Keratinocyte (primary cell): ENCODE results near the gene ECEL1. TPM values are rescaled to one million over a fixed set of nuclear protein-coding genes. Genes with fewer than 3 reads are reported as not detected.

Experiments
- DNase-seq: peaks from one replicate; pipeline ENCODE4 v3.0.0-alpha.2; 2011; ENCODE audit warnings: low read depth, missing footprints, low spot score
- FAIRE-seq: peaks from 2 replicates; lab custom pipeline; 2011; peaks lifted over from hg19 to GRCh38; lab: Jason Lieb, UNC
- H2AFZ ChIP-seq: 2 replicates; pipeline ENCODE4 v1.6.0; 2012; ENCODE audit warnings: low read length, control low read depth, inconsistent platforms; ENCODE audit not compliant: control insufficient read depth
- H3K27ac ChIP-seq: 2 replicates; pipeline ENCODE4 v1.5.1; 2011; ENCODE audit warnings: low read length; ENCODE audit not compliant: control insufficient read depth, insufficient read depth
- H3K27me3 ChIP-seq: 3 replicates; pipeline ENCODE4 v1.6.0; 2011; ENCODE audit warnings: low read length; ENCODE audit not compliant: control insufficient read depth, insufficient read depth; ENCODE audit errors: extremely low read depth
- H3K36me3 ChIP-seq, 2 experiments: 2 replicates in 1 of 2; 3 replicates in 1 of 2; pipeline ENCODE4 v1.5.1; 2011; ENCODE audit warnings: low read length in 2 of 2, mild to moderate bottlenecking in 1 of 2; ENCODE audit not compliant: control insufficient read depth in 2 of 2, insufficient read depth in 2 of 2; ENCODE audit errors: extremely low read depth in 1 of 2
- H3K4me1 ChIP-seq: 3 replicates; pipeline ENCODE4 v1.5.1; 2011; ENCODE audit warnings: low read length; ENCODE audit not compliant: control insufficient read depth, insufficient read depth; ENCODE audit errors: extremely low read depth
- H3K4me2 ChIP-seq: 3 replicates; pipeline ENCODE4 v1.6.0; 2011; ENCODE audit warnings: low read depth, low read length; ENCODE audit not compliant: control insufficient read depth, insufficient read depth; ENCODE audit errors: extremely low read depth
- H3K4me3 ChIP-seq, 3 experiments: fragments of 200-600 bp in 1 of 3; sonication (generic) in 1 of 3; 2 replicates in 2 of 3; 3 replicates in 1 of 3; pipeline ENCODE4 v1.5.1; 2011 to 2016; ENCODE audit warnings: low read length in 3 of 3, mild to moderate bottlenecking in 3 of 3, control low read depth in 2 of 3, inconsistent platforms in 1 of 3, low read depth in 1 of 3, mixed read lengths in 1 of 3, mixed run types in 1 of 3, moderate library complexity in 1 of 3; ENCODE audit not compliant: control insufficient read depth in 2 of 3, insufficient read depth in 2 of 3; ENCODE audit errors: extremely low read depth in 1 of 3
- H3K79me2 ChIP-seq: 2 replicates; pipeline ENCODE4 v1.6.0; 2012; ENCODE audit warnings: low read length; ENCODE audit not compliant: control insufficient read depth, insufficient read depth
- H3K9ac ChIP-seq: 3 replicates; pipeline ENCODE4 v1.6.0; 2011; ENCODE audit warnings: low read length; ENCODE audit not compliant: control insufficient read depth, insufficient read depth; ENCODE audit errors: extremely low read depth
- H3K9me1 ChIP-seq: 3 replicates; pipeline ENCODE4 v1.6.0; 2011; ENCODE audit warnings: low read length; ENCODE audit not compliant: control insufficient read depth, insufficient read depth; ENCODE audit errors: extremely low read depth
- H3K9me3 ChIP-seq: 2 replicates; pipeline ENCODE4 v1.5.1; 2012; ENCODE audit warnings: low read depth, low read length; ENCODE audit not compliant: control insufficient read depth
- H4K20me1 ChIP-seq: 3 replicates; pipeline ENCODE4 v1.6.0; 2011; ENCODE audit warnings: low read length; ENCODE audit not compliant: control insufficient read depth, insufficient read depth; ENCODE audit errors: extremely low read depth
- EZH2 ChIP-seq: IDR thresholded peaks from one replicate; pipeline ENCODE4 v1.6.1; 2012; ENCODE audit warnings: inconsistent platforms, mild to moderate bottlenecking, low read length, moderate library complexity
- dilution Hi-C: fragments of 300-500 bp; cut with MboI; formaldehyde crosslinking; loops from one replicate; pipeline ENCODE4 v1.7.0; 2020; ENCODE audit warnings: low sequenced_read_pairs; ENCODE audit not compliant: extremely low pct_ligation_motif_present
- polyA plus RNA-seq, 5 experiments: library from polyadenylated mRNA; depleted of rRNA in 3 of 5; stranded (reverse) in 3 of 5; stranded (forward) in 1 of 5; unstranded in 1 of 5; fragments of >200 nt; gene quantifications; 1 replicate in 1 of 5; 2 replicates in 3 of 5; 3 replicates in 1 of 5; pipeline versions ENCODE4 v1.2.1 to v1.2.3, GENCODE V29; 2011 to 2012; ENCODE audit warnings: missing spikeins in 2 of 5, low read depth in 1 of 5, low replicate concordance in 1 of 5
- TF ChIP-seq, protein P1 (sequence below), 3 experiments: IDR thresholded peaks in 1 of 3; conservative IDR thresholded peaks in 1 of 3; optimal IDR thresholded peaks in 1 of 3; 2 replicates in 2 of 3; 3 replicates in 1 of 3; pipeline versions ENCODE3 to v1.5.1; 2011; ENCODE audit warnings: low read length in 3 of 3, mild to moderate bottlenecking in 3 of 3, moderate library complexity in 2 of 3, control low read depth in 1 of 3, inconsistent platforms in 1 of 3; ENCODE audit not compliant: insufficient read depth in 2 of 3; ENCODE audit errors: extremely low read depth in 1 of 3

ECEL1 gene
- polyA plus RNA-seq, 1 donor (not counting 4 experiments of a cell fraction or from before 2014, with no cell fraction given) = not detected

DNA sequence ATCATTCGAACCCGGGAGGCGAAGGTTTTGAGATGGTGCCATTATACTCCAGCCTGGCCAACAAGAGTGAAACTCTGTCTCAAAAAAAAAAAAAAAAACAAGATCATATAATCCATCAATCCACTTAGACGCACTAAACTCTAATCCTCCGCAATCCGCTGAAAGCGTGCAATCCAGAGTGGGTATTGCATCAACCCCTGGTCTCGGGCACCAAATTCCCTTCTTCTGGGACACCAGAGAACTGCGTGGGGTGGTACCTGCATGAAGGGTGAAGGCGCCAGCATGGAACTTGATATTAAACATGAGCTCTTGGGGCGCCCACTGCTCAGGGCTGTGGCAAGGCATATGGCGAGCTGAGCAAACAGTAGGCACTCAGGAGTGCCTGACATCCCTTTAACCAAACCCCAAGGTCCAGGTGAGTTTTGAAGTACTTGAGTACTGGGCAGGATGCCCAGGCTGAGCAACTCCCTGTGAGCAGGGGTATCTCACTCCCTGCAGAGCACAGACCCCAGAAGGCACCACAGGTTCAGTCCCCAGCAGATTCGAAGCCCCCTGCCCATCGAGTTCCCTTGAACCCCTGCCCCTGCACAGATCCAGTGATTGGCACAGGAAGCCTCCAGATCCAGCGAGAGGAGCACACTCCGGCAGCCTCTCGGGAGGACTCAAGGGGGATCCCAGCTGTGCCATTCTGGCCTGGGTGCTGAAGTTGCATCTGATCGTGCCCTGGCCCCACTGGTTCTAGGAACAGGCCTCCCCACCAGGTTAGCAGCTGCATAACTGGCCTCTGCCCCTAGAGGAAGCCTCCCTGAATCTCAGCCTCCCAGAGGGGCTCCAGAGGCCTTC lies 23.7 kb downstream of the ECEL1 start:
- no peak overlapping the region for H3K27ac ChIP-seq
- H3K4me2 ChIP-seq = no peak overlapping the region
- FAIRE-seq (no peak), DNase-seq (no peak)
- H3K36me3 ChIP-seq = no peaks in the 10 kb centered on the region
- H3K4me1 ChIP-seq = no peaks in the 10 kb centered on the region
- dilution Hi-C loops = no loop called here
- no peak overlapping the region for H3K4me3 ChIP-seq
- no peak overlapping the region for H3K9ac ChIP-seq
- peaks cover 7% of the 10 kb centered on the region for H3K27me3 ChIP-seq
- H2AFZ ChIP-seq = no peak overlapping the region
- H3K79me2 ChIP-seq = no peaks in the 10 kb centered on the region
- TF ChIP-seq, protein P1, sequence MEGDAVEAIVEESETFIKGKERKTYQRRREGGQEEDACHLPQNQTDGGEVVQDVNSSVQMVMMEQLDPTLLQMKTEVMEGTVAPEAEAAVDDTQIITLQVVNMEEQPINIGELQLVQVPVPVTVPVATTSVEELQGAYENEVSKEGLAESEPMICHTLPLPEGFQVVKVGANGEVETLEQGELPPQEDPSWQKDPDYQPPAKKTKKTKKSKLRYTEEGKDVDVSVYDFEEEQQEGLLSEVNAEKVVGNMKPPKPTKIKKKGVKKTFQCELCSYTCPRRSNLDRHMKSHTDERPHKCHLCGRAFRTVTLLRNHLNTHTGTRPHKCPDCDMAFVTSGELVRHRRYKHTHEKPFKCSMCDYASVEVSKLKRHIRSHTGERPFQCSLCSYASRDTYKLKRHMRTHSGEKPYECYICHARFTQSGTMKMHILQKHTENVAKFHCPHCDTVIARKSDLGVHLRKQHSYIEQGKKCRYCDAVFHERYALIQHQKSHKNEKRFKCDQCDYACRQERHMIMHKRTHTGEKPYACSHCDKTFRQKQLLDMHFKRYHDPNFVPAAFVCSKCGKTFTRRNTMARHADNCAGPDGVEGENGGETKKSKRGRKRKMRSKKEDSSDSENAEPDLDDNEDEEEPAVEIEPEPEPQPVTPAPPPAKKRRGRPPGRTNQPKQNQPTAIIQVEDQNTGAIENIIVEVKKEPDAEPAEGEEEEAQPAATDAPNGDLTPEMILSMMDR (optimal IDR thresholded peaks at IDR 0.05 in 1 of 3, IDR thresholded peaks at IDR 0.05 in 1 of 3, conservative IDR thresholded peaks at IDR 0.05 in 1 of 3; ENCODE audit: extremely low read depth in 1 of 3, insufficient read depth in 2 of 3, low read length in 3 of 3) = no peak
- no peak for TF ChIP-seq EZH2
- H3K9me1 ChIP-seq = no peaks in the 10 kb centered on the region
- no peaks in the 10 kb centered on the region for H3K9me3 ChIP-seq
- H4K20me1 ChIP-seq = no peaks in the 10 kb centered on the region

DNA sequence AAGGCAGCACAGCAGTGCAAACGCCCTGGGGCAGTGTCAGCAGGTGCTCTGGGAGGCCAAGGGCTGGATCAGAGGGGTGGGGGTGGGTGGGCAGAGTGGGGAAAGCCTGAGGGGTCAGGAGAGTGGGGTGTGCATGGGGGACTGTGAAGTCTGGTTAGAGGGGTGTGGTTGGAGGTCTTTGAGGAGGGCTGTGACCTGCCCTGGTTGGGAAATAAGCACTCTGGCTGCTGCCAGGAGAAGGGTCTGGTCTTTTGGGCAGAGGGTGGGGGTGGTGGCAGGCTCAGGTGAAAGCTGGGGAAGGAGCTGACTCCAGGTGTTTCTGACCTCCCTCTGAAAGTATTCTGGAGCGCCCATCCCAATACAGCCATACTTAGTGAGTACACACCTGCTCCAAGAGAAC lies 27.5 kb downstream of the ECEL1 start:
- TF ChIP-seq, protein P1 (optimal IDR thresholded peaks at IDR 0.05 in 1 of 3, IDR thresholded peaks at IDR 0.05 in 1 of 3, conservative IDR thresholded peaks at IDR 0.05 in 1 of 3; ENCODE audit: extremely low read depth in 1 of 3, insufficient read depth in 2 of 3, low read length in 3 of 3) = no peak
- TF ChIP-seq EZH2 = no peak
- H4K20me1 ChIP-seq = no peaks in the 10 kb centered on the region
- no peaks in the 10 kb centered on the region for H3K36me3 ChIP-seq
- H3K79me2 ChIP-seq = no peaks in the 10 kb centered on the region
- FAIRE-seq = no peak
- no peaks in the 10 kb centered on the region for H3K4me1 ChIP-seq
- no peaks in the 10 kb centered on the region for H3K9me1 ChIP-seq
- no peak overlapping the region for H3K9ac ChIP-seq
- dilution Hi-C loops = no loop called here
- no peaks in the 10 kb centered on the region for H3K9me3 ChIP-seq
- H3K4me3 ChIP-seq = no peak overlapping the region
- H2AFZ ChIP-seq = no peak overlapping the region
- no peak overlapping the region for H3K27ac ChIP-seq
- peaks cover 17% of the 10 kb centered on the region for H3K27me3 ChIP-seq
- no peak for DNase-seq
- no peak overlapping the region for H3K4me2 ChIP-seq
